Mesothelial cell of epicardium (in vitro differentiated cells): ENCODE measurements around the gene OR51M1. TPM values are rescaled to one million over a fixed set of nuclear protein-coding genes. Genes with fewer than 3 reads are reported as not detected.

Experiments
- DNase-seq, 2 experiments: peaks; one replicate each; pipeline ENCODE4 v3.0.0; 2021; ENCODE audit warnings: low spot score in 2 of 2; ENCODE audit not compliant: unreplicated experiment in 2 of 2
- H3K27ac Mint-ChIP-seq: 2 replicates; pipeline ENCODE4 v1.8.0; 2021; ENCODE audit warnings: mixed read lengths
- H3K27me3 Mint-ChIP-seq: 2 replicates; pipeline ENCODE4 v1.8.0; 2021; ENCODE audit warnings: low read depth, mixed read lengths
- H3K36me3 Mint-ChIP-seq: 2 replicates; pipeline ENCODE4 v1.8.0; 2021; ENCODE audit warnings: mixed read lengths
- H3K4me1 Mint-ChIP-seq: 2 replicates; pipeline ENCODE4 v1.8.0; 2021; ENCODE audit warnings: mixed read lengths
- H3K4me3 Mint-ChIP-seq: 2 replicates; pipeline ENCODE4 v1.8.0; 2021; ENCODE audit warnings: mild to moderate bottlenecking, moderate library complexity, mixed read lengths
- H3K9me3 Mint-ChIP-seq: 2 replicates; pipeline ENCODE4 v1.8.0; 2021; ENCODE audit warnings: mixed read lengths
- CTCF ChIP-seq: fragments of 200-600 bp; sonication (generic); IDR thresholded peaks from one replicate; pipeline ENCODE4 v1.5.0; 2021; ENCODE audit warnings: antibody characterized with exemption; ENCODE audit not compliant: unreplicated experiment
- total RNA-seq: library from RNA; stranded (reverse); gene quantifications from 3 replicates; pipeline ENCODE4 v1.2.1, GENCODE V29; 2021

The OR51M1 gene
- total RNA-seq, 1 donor from 2014 or later: not detected

GRCh38 chr11:5423131-5423530 lies 39.5 kb downstream of the OR51M1 start:
- Mint-ChIP-seq H3K4me3 (no peak overlapping the region), H3K9me3 (no peaks in the 10 kb centered on the region), H3K27ac (no peak overlapping the region), H3K4me1 (no peaks in the 10 kb centered on the region), H3K36me3 (no peaks in the 10 kb centered on the region), H3K27me3 (peaks cover 10% of the 10 kb centered on the region)
- TF ChIP-seq CTCF: no peak
- DNase-seq: no peak

- Mint-ChIP-seq H3K27ac (no peak within 1 kb of the TSS), H3K4me3 (no peak within 1 kb of the TSS), H3K27me3 (peaks cover 31% of the 10 kb centered on the region), H3K4me1 (no peaks in the 10 kb centered on the region), H3K36me3 (no peaks in the 10 kb centered on the region), H3K9me3 (peaks cover 5% of the 10 kb centered on the region)
- TF ChIP-seq CTCF: no peak
- DNase-seq: no peak
Measured at GRCh38 chr11:5441414-5441813, 57.8 kb downstream of the OR51M1 start, which contains the start of gene OR51I1. Gene OR51I1, minus strand, starts transcription at chr11:5441514. Its CDS starts 0 bp downstream, at chr11:5441514.

Other genes starting within 250 kb of the OR51M1 start
- not detected in 3 replicates for gene OR52A5, start 245.5 kb upstream of the OR51M1 start, total RNA-seq
- 0.02 TPM in 2 of 3 replicates, not detected in the other for gene OR52A1, start 229.1 kb upstream of the OR51M1 start, total RNA-seq
- not detected in 3 replicates for gene OR51V1, start 183.1 kb upstream of the OR51M1 start, total RNA-seq
- not detected in 3 replicates for gene HBB, start 156.7 kb upstream of the OR51M1 start, total RNA-seq
- 1.9 to 3.0 TPM (median 2.6 TPM) in 3 replicates for gene HBD, start 149.3 kb upstream of the OR51M1 start, total RNA-seq
- not detected in 3 replicates for gene HBG1, start 134.0 kb upstream of the OR51M1 start, total RNA-seq
- 0.38 to 0.54 TPM in 2 of 3 replicates, not detected in the other for gene HBG2, start 129.0 kb upstream of the OR51M1 start, total RNA-seq
- gene HBE1, start 113.9 kb upstream of the OR51M1 start, total RNA-seq: 0.29 to 0.41 TPM (median 0.34 TPM) in 3 replicates
- 0.25 to 0.65 TPM (median 0.47 TPM) in 3 replicates for gene OR51B4, start 81.9 kb upstream of the OR51M1 start, total RNA-seq
- gene OR51B2, start 59.5 kb upstream of the OR51M1 start, total RNA-seq: 0.41 to 0.56 TPM in 2 of 3 replicates, not detected in the other
- gene OR51B5, start 40.3 kb upstream of the OR51M1 start, total RNA-seq: 0.89 to 1.2 TPM (median 1.1 TPM) in 3 replicates
- not detected in 3 replicates for gene OR51B6, start 32.3 kb upstream of the OR51M1 start, total RNA-seq
- not detected in 3 replicates for gene OR51Q1, start 38.3 kb downstream of the OR51M1 start, total RNA-seq
- 0.50 to 0.93 TPM (median 0.63 TPM) in 3 replicates for gene OR51I1, start 57.7 kb downstream of the OR51M1 start, total RNA-seq
- not detected in 3 replicates for gene OR51I2, start 65.5 kb downstream of the OR51M1 start, total RNA-seq
- not detected in 3 replicates for gene OR52D1, start 104.9 kb downstream of the OR51M1 start, total RNA-seq
- gene UBQLN3, start 126.1 kb downstream of the OR51M1 start, total RNA-seq: 0.63 to 1.2 TPM (median 0.71 TPM) in 3 replicates
- gene UBQLNL, start 132.9 kb downstream of the OR51M1 start, total RNA-seq: 1.9 to 2.1 TPM (median 2.0 TPM) in 3 replicates
- 0.73 to 1.6 TPM (median 1.3 TPM) in 3 replicates for gene OR52H1, start 164.7 kb downstream of the OR51M1 start, total RNA-seq
- not detected in 3 replicates for gene OR52B6, start 197.1 kb downstream of the OR51M1 start, total RNA-seq
- 13.4 to 14.6 TPM (median 14.0 TPM) in 3 replicates for gene TRIM6, start 212.8 kb downstream of the OR51M1 start, total RNA-seq
- gene TRIM34, start 241.2 kb downstream of the OR51M1 start, total RNA-seq: 5.0 to 7.1 TPM (median 5.1 TPM) in 3 replicates